CD4-positive, alpha-beta T cell treated with Interferon alpha-2 for 1 hour (primary cell): ENCODE results near the gene ARHGAP18.
"Not testable (repeated sequence)": the region's sequence is repeated elsewhere in the genome, so short reads cannot be mapped to it uniquely, and the experiment has no call there.

Source experiments
- DNase-seq, 2 donors: peaks; one replicate each; pipeline ENCODE4 v3.0.0-alpha.2; 2020 to 2022

The ARHGAP18 gene

GRCh38 chr6:129574605-129575004, 135.4 kb downstream of the ARHGAP18 start:
- not testable (repeated sequence) for DNase-seq

- not testable (repeated sequence) for DNase-seq
These were observed 139.0 kb downstream of the ARHGAP18 start for GRCh38 chr6:129570929-129571328.

- DNase-seq, result no peak
These were observed 142.0 kb downstream of the ARHGAP18 start for GRCh38 chr6:129568015-129568414.

- DNase-seq, result peak in 1 of 2 donors; percentile 12
These were observed 142.6 kb downstream of the ARHGAP18 start for GRCh38 chr6:129567374-129567773.

- DNase-seq, result no peak
These were observed 144.2 kb downstream of the ARHGAP18 start for GRCh38 chr6:129565811-129566210.

- DNase-seq, result no peak
These were observed 144.6 kb downstream of the ARHGAP18 start for GRCh38 chr6:129565366-129565765.

- no peak for DNase-seq
These were observed 151.7 kb downstream of the ARHGAP18 start for GRCh38 chr6:129558248-129558647.

- no peak for DNase-seq
These were observed 154.7 kb downstream of the ARHGAP18 start for GRCh38 chr6:129555206-129555832.

- no peak for DNase-seq
These were observed 157.6 kb downstream of the ARHGAP18 start for GRCh38 chr6:129552413-129552812.

GRCh38 chr6:129551486-129551885, 158.5 kb downstream of the ARHGAP18 start:
- no peak for DNase-seq

- DNase-seq, result no peak
These were observed 163.3 kb downstream of the ARHGAP18 start for GRCh38 chr6:129546702-129547101.

GRCh38 chr6:129544892-129545612, 164.9 kb downstream of the ARHGAP18 start:
- DNase-seq, result no peak

- DNase-seq, result no peak
These were observed 166.0 kb downstream of the ARHGAP18 start for GRCh38 chr6:129543981-129544380.

GRCh38 chr6:129542705-129543104, 167.3 kb downstream of the ARHGAP18 start:
- no peak for DNase-seq

GRCh38 chr6:129539032-129539431, 170.9 kb downstream of the ARHGAP18 start:
- no peak for DNase-seq

- DNase-seq, result no peak
These were observed 173.7 kb downstream of the ARHGAP18 start for GRCh38 chr6:129536271-129536670.

- no peak for DNase-seq
These were observed 175.1 kb downstream of the ARHGAP18 start for GRCh38 chr6:129534926-129535325.
